ENCODE data around the gene MYCL.
A peak's percentile ranks its signal among the peaks of the same experiment; 100 is the strongest.

MYCL gene

GRCh38 chr1:39901714-39902459 is at the start of gene MYCL:
TSS of gene MYCL (minus strand) at chr1:39901917. CDS start at chr1:39901434, 483 bp downstream.
- DNase-seq, result peak; percentile 93

GRCh38 chr1:39949891-39950290 is 48.2 kb upstream of the MYCL start:
- no peak for DNase-seq

- no peak for DNase-seq
Measured at GRCh38 chr1:39947260-39947659, 45.5 kb upstream of the MYCL start.

- DNase-seq, result no peak
Measured at GRCh38 chr1:39946216-39946615, 44.5 kb upstream of the MYCL start.

- DNase-seq, result no peak
Measured at GRCh38 chr1:39944410-39945112, 42.8 kb upstream of the MYCL start.

- DNase-seq, result no peak
Measured at GRCh38 chr1:39943471-39944290, 42.0 kb upstream of the MYCL start.

- DNase-seq, result no peak
Measured at GRCh38 chr1:39940980-39941871, 39.5 kb upstream of the MYCL start.

GRCh38 chr1:39940253-39940652 is 38.5 kb upstream of the MYCL start:
- no peak for DNase-seq

GRCh38 chr1:39938856-39939255 is 37.1 kb upstream of the MYCL start:
- no peak for DNase-seq

- no peak for DNase-seq
Measured at GRCh38 chr1:39936724-39937491, 35.2 kb upstream of the MYCL start.

- DNase-seq, result no peak
Measured at GRCh38 chr1:39933956-39934941, 32.5 kb upstream of the MYCL start.

- DNase-seq, result no peak
Measured at GRCh38 chr1:39928809-39929587, 27.3 kb upstream of the MYCL start.

- DNase-seq, result no peak
Measured at GRCh38 chr1:39927538-39927937, 25.8 kb upstream of the MYCL start.

- no peak for DNase-seq
Measured at GRCh38 chr1:39926820-39927219, 25.1 kb upstream of the MYCL start.

- DNase-seq, result peak; percentile 57
Measured at GRCh38 chr1:39926343-39926793, 24.7 kb upstream of the MYCL start.

- DNase-seq, result no peak
Measured at GRCh38 chr1:39925721-39926342, 24.1 kb upstream of the MYCL start.

- DNase-seq, result peak; percentile 60
Measured at GRCh38 chr1:39922251-39922688, 20.6 kb upstream of the MYCL start.

GRCh38 chr1:39919545-39919944 is 17.8 kb upstream of the MYCL start:
- DNase-seq, result peak; percentile 77

- no peak for DNase-seq
Measured at GRCh38 chr1:39917825-39918224, 16.1 kb upstream of the MYCL start.
